ENCODE data around the gene CCNF. TPM values are rescaled to one million over a fixed set of nuclear protein-coding genes. Genes with fewer than 3 reads are reported as not detected.

The CCNF gene
- total RNA-seq, 1 experiment from 2014 or later, result 60.8 TPM

- Histone ChIP-seq H3K9me3 (ENCODE audit: control insufficient read depth in 1 of 2, insufficient read depth in 1 of 2, low read depth in 1 of 2, low read length in 2 of 2) (no peaks in the 10 kb centered on the region), H2AFZ (ENCODE audit: low read depth, low read length, poor library complexity, severe bottlenecking) (no peak overlapping the region), H3K27me3 (ENCODE audit: insufficient read depth, low read length) (no peaks in the 10 kb centered on the region), H3K4me2 (ENCODE audit: low read length) (peak overlapping the region; percentile 95), H3K36me3 (ENCODE audit: control insufficient read depth in 1 of 2, insufficient read depth in 2 of 2, low read length in 2 of 2) (peaks cover 9 to 14% of the 10 kb centered on the region in 2 experiments; a peak in 3 of 4 replicates), H3K27ac (ENCODE audit: low read depth, low read length) (peak overlapping the region; percentile 66; the same call in 1 of the 2 replicates), H3K9ac (ENCODE audit: low read length) (peak overlapping the region; percentile 70), H3K79me2 (ENCODE audit: insufficient read depth, low read length) (peaks cover 7% of the 10 kb centered on the region; the same call in 1 of the 2 replicates), H3K4me3 (replicated peaks in 1 of 2; ENCODE audit: low read depth in 1 of 2, low read length in 2 of 2) (peak overlapping the region; percentile 64 to 75), H3K9me2 (ENCODE audit: insufficient read depth) (no peaks in the 10 kb centered on the region), H4K20me1 (ENCODE audit: insufficient read depth) (no peaks in the 10 kb centered on the region), H3K4me1 (ENCODE audit: control insufficient read depth in 1 of 2, insufficient read depth in 2 of 2, low read length in 2 of 2) (peaks cover 6 to 34% of the 10 kb centered on the region in 2 experiments; a peak in 3 of 4 replicates)
- TF ChIP-seq ZNF274 (IDR thresholded peaks at IDR 0.05; ENCODE audit: low read depth, low read length), result no peak
- no peak for TF ChIP-seq ELF1 (IDR thresholded peaks at IDR 0.05; ENCODE audit: borderline replicate concordance, low read depth)
- no peak for TF ChIP-seq CEBPB (IDR thresholded peaks at IDR 0.05; ENCODE audit: low read depth)
- TF ChIP-seq SRF (IDR thresholded peaks at IDR 0.05; ENCODE audit: low read depth), result no peak
- no peak for TF ChIP-seq EZH2 (IDR thresholded peaks at IDR 0.05)
- no peak for TF ChIP-seq TCF7L2 (IDR thresholded peaks at IDR 0.05; ENCODE audit: borderline replicate concordance, extremely low read depth, insufficient read depth, insufficient read length)
- no peak for TF ChIP-seq YY1 (IDR thresholded peaks at IDR 0.05; ENCODE audit: extremely low read depth, insufficient replicate concordance, low read depth, low read length)
- no peak for TF ChIP-seq SIN3A (IDR thresholded peaks at IDR 0.05; ENCODE audit: low read depth)
- TF ChIP-seq RAD21 (IDR thresholded peaks at IDR 0.05; ENCODE audit: low read depth), result no peak
- no peak for TF ChIP-seq POLR2A (IDR thresholded peaks at IDR 0.05; ENCODE audit: borderline replicate concordance, extremely low read depth, insufficient read depth, insufficient read length)
- no peak for TF ChIP-seq ZFX (IDR thresholded peaks at IDR 0.05)
- TF ChIP-seq, protein P1, sequence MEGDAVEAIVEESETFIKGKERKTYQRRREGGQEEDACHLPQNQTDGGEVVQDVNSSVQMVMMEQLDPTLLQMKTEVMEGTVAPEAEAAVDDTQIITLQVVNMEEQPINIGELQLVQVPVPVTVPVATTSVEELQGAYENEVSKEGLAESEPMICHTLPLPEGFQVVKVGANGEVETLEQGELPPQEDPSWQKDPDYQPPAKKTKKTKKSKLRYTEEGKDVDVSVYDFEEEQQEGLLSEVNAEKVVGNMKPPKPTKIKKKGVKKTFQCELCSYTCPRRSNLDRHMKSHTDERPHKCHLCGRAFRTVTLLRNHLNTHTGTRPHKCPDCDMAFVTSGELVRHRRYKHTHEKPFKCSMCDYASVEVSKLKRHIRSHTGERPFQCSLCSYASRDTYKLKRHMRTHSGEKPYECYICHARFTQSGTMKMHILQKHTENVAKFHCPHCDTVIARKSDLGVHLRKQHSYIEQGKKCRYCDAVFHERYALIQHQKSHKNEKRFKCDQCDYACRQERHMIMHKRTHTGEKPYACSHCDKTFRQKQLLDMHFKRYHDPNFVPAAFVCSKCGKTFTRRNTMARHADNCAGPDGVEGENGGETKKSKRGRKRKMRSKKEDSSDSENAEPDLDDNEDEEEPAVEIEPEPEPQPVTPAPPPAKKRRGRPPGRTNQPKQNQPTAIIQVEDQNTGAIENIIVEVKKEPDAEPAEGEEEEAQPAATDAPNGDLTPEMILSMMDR (IDR thresholded peaks at IDR 0.05 in 2 of 3, conservative IDR thresholded peaks at IDR 0.05 in 1 of 3; ENCODE audit: borderline replicate concordance in 1 of 3, insufficient read depth in 1 of 3, low read depth in 2 of 3, low read length in 2 of 3), result no peak
- no peak for TF ChIP-seq FOSL1 (IDR thresholded peaks at IDR 0.05; ENCODE audit: low read depth)
- TF ChIP-seq ATF3 (IDR thresholded peaks at IDR 0.05), result no peak
- TF ChIP-seq SP1 (IDR thresholded peaks at IDR 0.05; ENCODE audit: low read depth), result no peak
- TF ChIP-seq, protein P2, sequence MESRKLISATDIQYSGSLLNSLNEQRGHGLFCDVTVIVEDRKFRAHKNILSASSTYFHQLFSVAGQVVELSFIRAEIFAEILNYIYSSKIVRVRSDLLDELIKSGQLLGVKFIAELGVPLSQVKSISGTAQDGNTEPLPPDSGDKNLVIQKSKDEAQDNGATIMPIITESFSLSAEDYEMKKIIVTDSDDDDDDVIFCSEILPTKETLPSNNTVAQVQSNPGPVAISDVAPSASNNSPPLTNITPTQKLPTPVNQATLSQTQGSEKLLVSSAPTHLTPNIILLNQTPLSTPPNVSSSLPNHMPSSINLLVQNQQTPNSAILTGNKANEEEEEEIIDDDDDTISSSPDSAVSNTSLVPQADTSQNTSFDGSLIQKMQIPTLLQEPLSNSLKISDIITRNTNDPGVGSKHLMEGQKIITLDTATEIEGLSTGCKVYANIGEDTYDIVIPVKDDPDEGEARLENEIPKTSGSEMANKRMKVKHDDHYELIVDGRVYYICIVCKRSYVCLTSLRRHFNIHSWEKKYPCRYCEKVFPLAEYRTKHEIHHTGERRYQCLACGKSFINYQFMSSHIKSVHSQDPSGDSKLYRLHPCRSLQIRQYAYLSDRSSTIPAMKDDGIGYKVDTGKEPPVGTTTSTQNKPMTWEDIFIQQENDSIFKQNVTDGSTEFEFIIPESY (IDR thresholded peaks at IDR 0.05; ENCODE audit: extremely low read depth, insufficient replicate concordance, low read length), result no peak
- TF ChIP-seq CBX3 (IDR thresholded peaks at IDR 0.05; ENCODE audit: low read depth), result no peak
- ChIA-PET POLR2A (no interaction called here), RAD21 (ENCODE audit: low non-redundant PET in 1 of 2, low total read pairs in 2 of 2, uncharacterized antibody in 2 of 2, unreplicated experiment in 2 of 2) (no interaction called here), CTCF (no interaction called here)
- no peak for ATAC-seq
- intact Hi-C loops (cut with micrococcal nuclease), result loop anchor here (5.0 kb wide), 1 partner anchor 34 kb away; the partner anchor contains the start of gene CCNF
- no TSS peak for BruUV-seq (replicated peaks)
- DNase-seq (ENCODE audit: low read depth, low spot score), result no peak
These were observed 31.7 kb downstream of the CCNF start for GRCh38 chr16:2460916-2461315.
